ENCODE results near the gene NATD1.

Gene NATD1

GRCh38 chr17:21275047-21275578 is 21.9 kb upstream of the NATD1 start:
- DNase-seq = no peak

- no peak for DNase-seq
Measured at GRCh38 chr17:21272881-21273792, 19.9 kb upstream of the NATD1 start.

- no peak for DNase-seq
Measured at GRCh38 chr17:21272250-21272649, 19.0 kb upstream of the NATD1 start.

- no peak for DNase-seq
Measured at GRCh38 chr17:21271454-21272183, 18.4 kb upstream of the NATD1 start.

- no peak for DNase-seq
Measured at GRCh38 chr17:21269394-21269793, 16.2 kb upstream of the NATD1 start.

- no peak for DNase-seq
Measured at GRCh38 chr17:21268596-21269188, 15.5 kb upstream of the NATD1 start.

- DNase-seq = peak; percentile 13
Measured at GRCh38 chr17:21263376-21263775, 10.2 kb upstream of the NATD1 start.

GRCh38 chr17:21262259-21262993 is 9.2 kb upstream of the NATD1 start:
- no peak for DNase-seq

GRCh38 chr17:21258593-21258992 is 5.4 kb upstream of the NATD1 start:
- DNase-seq = no peak

- DNase-seq = no peak
Measured at GRCh38 chr17:21253646-21254441, 634 bp upstream of the NATD1 start.

- DNase-seq = no peak
Measured at GRCh38 chr17:21252289-21252795, 868 bp downstream of the NATD1 start.

- no peak for DNase-seq
Measured at GRCh38 chr17:21251337-21252010, 1.7 kb downstream of the NATD1 start.

- no peak for DNase-seq
Measured at GRCh38 chr17:21250854-21251253, 2.4 kb downstream of the NATD1 start.

GRCh38 chr17:21249920-21250703 is 3.1 kb downstream of the NATD1 start:
- no peak for DNase-seq

GRCh38 chr17:21249086-21249795 is 4.0 kb downstream of the NATD1 start:
- no peak for DNase-seq

- DNase-seq = no peak
Measured at GRCh38 chr17:21248500-21248899, 4.7 kb downstream of the NATD1 start.

GRCh38 chr17:21247552-21248258 is 5.5 kb downstream of the NATD1 start:
- no peak for DNase-seq

- DNase-seq = no peak
Measured at GRCh38 chr17:21246698-21247097, 6.5 kb downstream of the NATD1 start.

GRCh38 chr17:21245639-21246084 is 7.5 kb downstream of the NATD1 start:
- DNase-seq = no peak
